ENCODE measurements around the gene OR1Q1.
"Not testable (repeated sequence)": the region's sequence is repeated elsewhere in the genome, so short reads cannot be mapped to it uniquely, and the experiment has no call there.

OR1Q1 gene, protein sequence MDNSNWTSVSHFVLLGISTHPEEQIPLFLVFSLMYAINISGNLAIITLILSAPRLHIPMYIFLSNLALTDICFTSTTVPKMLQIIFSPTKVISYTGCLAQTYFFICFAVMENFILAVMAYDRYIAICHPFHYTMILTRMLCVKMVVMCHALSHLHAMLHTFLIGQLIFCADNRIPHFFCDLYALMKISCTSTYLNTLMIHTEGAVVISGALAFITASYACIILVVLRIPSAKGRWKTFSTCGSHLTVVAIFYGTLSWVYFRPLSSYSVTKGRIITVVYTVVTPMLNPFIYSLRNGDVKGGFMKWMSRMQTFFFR

DNA sequence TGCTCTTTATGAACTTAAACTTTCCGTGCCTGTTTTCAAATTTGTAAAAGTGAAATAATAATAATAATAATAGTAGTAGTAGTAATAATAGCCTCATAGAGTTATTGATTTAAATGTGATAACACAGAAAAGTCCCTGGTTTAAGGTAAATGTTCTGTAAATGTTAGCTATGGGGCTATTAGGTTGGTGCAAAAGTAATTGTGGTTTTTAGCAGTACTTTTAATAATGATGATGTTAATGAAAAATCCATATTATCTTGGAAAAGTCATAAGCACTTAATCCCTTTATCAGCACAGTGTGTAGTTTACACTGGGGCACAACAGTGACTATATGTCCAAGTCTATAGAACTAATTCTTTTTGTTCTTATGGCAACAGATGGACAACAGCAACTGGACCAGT, at the start of gene OR1Q1:
Gene OR1Q1 (plus strand): TSS at position 377 of the 400 bp plus-strand sequence. CDS start 0 bp downstream, at position 377.
- DNase-seq, result no peak

DNA sequence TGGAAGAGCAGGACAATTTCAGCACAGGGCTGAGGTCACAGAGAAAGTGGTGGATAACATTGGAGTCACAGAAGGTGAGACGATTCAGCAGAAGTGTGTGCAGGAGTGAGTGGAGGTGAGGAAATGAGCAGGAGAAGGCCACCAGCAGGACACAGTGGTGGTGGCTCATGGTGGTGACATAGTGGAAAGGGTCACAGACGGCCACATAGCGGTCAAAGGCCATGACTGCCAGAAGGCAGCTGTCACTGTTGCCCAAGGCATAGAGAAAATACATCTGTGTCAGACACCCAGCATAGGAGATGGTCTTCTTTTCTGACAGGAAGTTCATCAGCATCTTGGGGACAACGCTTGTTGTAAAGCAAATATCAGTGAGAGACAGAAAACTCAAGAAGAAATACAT, 46.6 kb upstream of the OR1Q1 start:
- DNase-seq, result no peak

DNA sequence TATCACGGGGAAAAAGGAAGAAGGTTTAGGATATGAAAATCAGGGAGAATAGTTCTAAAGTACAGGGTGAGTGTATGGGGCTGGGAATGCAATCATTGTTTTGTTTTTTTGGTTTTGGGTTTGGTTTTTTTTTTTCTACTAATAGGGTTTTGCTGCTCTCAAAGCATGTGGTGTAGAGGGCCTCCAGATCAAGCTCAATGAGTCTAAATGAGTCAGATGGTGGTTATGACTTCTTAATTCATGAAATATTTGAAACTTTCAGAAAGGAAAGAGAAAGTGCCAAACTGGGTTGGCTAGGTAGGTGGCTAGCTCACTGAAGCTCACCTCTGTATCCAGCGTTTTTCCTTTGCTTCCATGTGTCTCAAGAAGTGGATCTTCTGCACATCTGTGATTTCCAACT, 42.1 kb upstream of the OR1Q1 start:
- DNase-seq, result peak; percentile 25

DNA sequence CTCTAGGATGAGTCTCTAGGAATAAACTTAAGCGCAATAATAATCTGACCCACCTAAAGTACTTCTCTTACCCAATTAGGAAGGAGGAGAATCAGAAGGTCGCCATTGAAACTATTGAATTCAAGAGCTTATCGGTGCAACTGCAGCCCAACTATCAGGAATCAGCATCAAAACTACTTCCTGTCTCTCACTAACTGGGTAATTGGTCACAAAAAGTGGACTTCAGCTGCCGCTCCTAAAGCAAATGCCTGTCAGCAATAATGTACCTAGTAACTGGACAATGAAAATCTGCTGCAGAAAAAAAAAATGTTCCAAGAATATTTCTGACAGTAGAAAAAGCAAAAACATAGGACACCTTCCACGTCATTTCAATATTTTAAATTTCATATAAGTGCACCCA, 34.7 kb upstream of the OR1Q1 start:
- DNase-seq, result no peak

DNA sequence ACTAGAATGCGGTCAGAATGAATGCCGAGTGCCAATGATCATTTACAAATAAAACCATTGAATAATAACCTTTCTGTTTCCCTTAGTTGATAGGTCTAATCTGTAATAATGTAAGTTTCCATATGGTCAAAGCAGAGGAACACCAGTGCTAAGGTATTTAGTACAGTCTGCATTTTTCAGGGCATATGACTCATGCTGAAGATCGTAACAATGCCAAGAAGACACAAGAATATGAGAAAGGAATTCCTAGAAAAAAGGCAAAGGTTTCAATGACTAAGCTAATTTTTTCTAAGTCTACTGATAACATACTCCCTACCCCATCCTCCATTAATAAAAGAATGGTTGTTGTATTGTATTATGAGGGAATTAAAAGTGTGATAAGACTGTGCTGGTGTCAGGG, 34.2 kb upstream of the OR1Q1 start:
- peak; percentile 73 for DNase-seq

DNA sequence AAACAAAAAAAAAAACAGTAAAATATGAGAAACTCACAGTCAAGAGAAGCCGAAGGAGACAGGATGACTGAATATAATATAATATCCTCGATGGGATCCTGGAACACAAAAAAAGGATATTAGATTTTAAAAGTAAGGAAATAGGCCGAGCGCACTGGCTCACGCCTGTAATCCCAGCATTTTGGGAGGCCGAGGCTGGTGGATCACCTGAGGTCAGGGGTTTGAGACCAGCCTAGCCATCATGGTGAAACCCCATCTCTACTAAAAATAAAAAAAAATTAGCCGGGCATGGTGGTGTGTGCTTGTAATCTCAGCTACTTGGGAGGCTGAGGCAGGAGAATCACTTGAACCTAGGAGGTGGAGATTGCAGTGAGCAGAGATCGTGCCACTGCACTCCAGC, 31.3 kb upstream of the OR1Q1 start, which contains the start of gene OR1L8:
Gene OR1L8 (minus strand): TSS at position 101 of the 400 bp plus-strand sequence. CDS start 14,907 bp downstream, outside the sequence.
- DNase-seq, result not testable (repeated sequence)

DNA sequence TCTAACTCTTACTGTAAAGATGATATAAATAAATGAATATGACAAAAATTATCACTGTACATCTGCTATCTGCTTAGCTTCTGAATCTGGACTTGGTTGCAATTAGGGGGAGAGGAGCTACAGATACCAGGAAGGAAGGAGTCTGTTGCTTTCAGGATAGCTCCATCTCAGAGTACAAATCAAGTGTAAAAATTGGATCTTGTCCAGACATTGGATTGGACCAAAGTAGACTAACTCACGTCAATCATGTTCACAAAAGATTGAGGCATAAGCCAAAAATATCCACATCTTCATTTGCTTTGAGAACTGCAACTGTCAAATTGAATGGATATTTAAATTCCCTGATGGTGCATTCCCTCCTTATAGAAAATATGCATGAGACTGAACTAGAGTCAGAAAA, 8.8 kb upstream of the OR1Q1 start:
- no peak for DNase-seq

DNA sequence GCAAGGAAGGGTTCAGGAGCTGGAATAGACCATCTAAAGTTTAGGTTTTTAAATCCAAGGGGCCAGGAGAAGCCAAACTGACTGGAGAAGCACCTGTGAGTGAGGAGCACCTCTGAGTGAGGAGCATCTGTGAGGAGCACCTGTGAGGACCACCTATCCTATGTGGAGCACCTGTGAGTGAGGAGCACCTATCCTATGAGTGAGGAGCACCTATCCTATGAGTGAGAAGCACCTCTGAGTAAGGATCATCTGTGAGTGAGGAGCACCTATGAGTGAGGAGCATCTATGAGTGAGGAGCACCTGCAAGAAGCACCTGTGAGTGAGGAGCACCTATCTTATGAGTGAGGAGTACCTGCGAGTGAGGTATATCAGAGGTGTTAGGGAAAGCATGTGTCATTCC, 8.0 kb upstream of the OR1Q1 start:
- no peak for DNase-seq

DNA sequence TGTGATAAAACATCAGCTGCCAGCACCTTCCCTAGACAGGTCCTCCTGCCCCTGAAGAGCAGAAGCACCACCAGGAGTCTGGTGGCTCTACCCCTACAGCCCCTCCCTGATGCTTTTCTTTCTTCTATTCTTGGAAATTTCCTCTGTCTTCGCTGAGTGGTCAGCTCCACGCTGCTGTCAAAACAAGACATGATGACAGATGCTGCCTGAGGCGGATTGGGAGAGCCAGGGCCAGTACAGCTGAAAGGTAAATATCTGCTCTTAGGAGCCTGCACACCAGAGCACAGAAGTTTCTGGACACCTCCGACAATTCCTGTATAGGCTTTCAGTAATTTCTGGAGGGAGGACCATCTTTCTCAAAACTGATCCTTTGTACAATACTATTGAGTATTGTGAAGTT, 4.7 kb upstream of the OR1Q1 start:
- DNase-seq, result no peak

DNA sequence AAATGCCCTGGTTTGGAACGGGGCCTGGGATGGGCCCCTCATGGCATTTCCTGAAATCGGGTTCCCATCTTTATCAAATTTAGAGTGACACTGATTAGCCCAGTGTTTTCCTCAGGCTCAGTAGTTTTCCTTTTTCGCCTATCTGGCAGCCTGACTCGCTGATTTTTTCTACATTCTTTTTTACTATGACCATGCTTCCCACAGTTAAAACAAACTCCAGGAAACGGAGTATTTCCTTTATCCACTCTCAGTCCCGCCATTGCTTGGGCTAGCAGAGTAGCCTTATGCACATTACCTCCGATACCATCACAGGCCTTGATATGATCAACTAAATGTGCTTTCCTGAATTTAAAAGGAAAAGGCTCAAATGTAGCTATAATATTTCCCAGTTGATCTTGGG, 5.5 kb downstream of the OR1Q1 start:
- no peak for DNase-seq

DNA sequence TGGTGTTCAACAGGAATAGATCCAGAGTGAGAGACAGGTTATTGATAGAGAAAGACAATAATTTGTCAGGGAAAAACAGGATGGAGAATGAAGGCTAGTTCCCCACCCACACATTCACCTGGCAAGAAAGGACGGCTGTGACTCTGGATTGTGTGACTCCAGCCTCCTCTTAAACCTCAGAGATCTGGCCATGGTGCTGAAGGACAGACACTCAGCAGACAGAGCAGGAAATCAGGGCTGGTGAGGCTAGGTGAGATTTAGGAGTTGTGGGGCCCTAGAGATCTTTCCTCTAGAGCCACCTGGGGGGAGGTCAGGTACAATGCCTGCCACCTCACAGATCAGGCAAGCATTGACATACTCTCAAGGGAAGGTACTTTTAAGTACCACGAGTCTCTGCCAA, 27.7 kb downstream of the OR1Q1 start:
- DNase-seq, result peak; percentile 4

DNA sequence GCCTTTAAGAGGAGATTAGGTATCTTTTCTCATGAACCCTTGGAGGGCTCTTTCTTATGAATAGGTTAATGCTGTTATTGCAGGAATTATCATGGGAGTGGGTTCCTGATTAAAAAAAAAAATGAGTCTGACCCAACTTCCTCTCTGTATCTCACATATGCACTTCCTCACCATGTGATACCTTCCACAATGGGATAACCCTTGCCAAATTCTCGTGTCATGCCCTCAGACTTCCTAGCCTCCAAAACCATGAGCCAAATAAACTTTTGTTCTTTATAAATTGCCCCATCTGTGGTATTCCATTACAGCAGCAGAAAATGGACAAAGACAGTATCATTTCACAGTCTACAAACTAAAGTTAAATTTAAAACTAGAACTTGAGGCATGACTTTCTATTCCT, 41.8 kb downstream of the OR1Q1 start:
- DNase-seq, result no peak

DNA sequence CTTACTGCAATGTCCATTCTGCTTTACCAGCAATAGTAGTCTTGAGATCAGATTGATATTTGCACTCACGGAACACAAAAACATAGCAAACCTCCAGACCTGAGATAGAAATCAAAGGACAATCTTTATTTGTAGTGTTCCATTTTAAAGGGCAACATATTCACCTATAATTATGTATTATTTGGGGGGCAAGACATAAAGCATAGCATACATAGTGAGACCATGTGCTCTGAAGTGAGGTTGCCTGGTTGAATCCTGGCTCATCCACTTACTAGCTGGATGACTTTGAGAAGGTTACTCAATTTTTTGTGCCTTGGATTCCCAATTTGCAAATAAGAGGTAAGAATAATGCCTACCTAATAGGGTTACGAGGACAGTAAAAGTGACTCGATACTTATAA, 43.0 kb downstream of the OR1Q1 start, which contains the start of gene OR1B1:
Gene OR1B1 (minus strand): TSS at position 101 of the 400 bp plus-strand sequence.
- DNase-seq, result no peak

DNA sequence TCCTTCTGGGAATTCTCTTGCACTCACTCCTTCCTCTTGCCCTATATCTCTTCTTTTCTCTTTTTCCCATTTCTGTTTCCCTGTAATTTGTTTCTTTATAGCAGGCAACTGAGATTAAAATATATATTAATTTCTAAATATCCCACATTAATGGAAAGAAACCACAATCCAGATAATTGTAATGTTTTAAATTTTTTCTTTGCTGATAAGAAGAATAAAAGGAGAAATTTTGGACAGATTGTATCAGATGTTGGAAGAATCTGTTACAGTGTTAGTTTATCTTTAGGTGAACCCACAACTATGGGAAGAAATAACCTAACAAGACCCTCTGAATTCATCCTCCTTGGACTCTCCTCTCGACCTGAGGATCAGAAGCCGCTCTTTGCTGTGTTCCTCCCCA, 46.9 kb downstream of the OR1Q1 start, which contains the start of gene OR1L1:
Gene OR1L1 (plus strand): TSS at position 301 of the 400 bp plus-strand sequence. CDS start 0 bp downstream, at position 301.
- no peak for DNase-seq

All from EL (cell line).